ENCODE data around the gene TRPC4. TPM values are rescaled to one million over a fixed set of nuclear protein-coding genes. Genes with fewer than 3 reads are reported as not detected.

TRPC4 gene
- total and polyA plus RNA-seq, 8 donors, result 0.23 to 12.3 (median 3.9) TPM; not detected in 1

DNA sequence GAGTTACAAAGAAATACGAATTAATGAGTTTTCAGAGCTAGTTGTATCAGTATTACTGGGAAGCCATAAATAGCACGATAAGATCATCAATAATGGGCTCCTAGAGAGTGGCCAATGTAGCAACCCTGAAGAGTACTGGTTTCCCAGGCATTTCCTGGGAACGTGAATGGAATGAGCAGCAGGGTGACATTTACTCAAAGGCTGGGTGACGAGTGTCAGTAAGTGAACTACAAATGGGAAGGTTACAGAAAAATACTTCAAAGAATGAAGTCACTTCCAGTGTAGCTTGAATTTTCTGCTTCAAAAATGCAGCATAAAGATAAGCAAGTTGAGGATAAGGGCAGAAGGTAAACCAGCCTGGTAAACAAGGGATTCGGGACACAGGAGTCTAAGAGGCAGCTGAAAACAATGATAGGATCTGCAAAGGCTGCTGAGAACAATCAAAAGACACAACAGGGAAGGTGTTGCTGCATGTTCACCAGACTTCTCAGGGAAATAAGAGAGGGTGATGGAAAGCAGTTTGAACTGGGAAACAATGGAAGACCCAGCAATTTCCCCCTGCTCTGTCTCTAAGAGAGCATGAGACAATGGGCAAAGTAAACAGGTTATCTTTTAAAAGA is 222.4 kb downstream of the TRPC4 start:
- peaks cover 0 to 5% (median 0%) of the 10 kb centered on the region in 4 donors for H3K4me1 ChIP-seq
- H3K4me3 ChIP-seq, result no peak overlapping the region
- no peaks in the 10 kb centered on the region for H3K9me3 ChIP-seq
- WGBS, 5 donors, result 20 to 39% (median 30%) methylated on average over 5 of the region's 5 CpGs
- no peak for TF ChIP-seq POLR2A (IDR thresholded peaks at IDR 0.05)
- TF ChIP-seq POLR2AphosphoS5 (IDR thresholded peaks at IDR 0.05), result no peak
- TF ChIP-seq EP300 (IDR thresholded peaks at IDR 0.05), result no peak
- TF ChIP-seq, protein P1, sequence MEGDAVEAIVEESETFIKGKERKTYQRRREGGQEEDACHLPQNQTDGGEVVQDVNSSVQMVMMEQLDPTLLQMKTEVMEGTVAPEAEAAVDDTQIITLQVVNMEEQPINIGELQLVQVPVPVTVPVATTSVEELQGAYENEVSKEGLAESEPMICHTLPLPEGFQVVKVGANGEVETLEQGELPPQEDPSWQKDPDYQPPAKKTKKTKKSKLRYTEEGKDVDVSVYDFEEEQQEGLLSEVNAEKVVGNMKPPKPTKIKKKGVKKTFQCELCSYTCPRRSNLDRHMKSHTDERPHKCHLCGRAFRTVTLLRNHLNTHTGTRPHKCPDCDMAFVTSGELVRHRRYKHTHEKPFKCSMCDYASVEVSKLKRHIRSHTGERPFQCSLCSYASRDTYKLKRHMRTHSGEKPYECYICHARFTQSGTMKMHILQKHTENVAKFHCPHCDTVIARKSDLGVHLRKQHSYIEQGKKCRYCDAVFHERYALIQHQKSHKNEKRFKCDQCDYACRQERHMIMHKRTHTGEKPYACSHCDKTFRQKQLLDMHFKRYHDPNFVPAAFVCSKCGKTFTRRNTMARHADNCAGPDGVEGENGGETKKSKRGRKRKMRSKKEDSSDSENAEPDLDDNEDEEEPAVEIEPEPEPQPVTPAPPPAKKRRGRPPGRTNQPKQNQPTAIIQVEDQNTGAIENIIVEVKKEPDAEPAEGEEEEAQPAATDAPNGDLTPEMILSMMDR (IDR thresholded peaks at IDR 0.05), result no peak
- no peaks in the 10 kb centered on the region for H3K36me3 ChIP-seq
- no peaks in the 10 kb centered on the region for H3K27me3 ChIP-seq
- DNase-seq, result peak in 1 of 2 donors; percentile 18
- intact Hi-C loops (cut with DNase I; ENCODE audit: low total_unique reads), result no loop called here
- H3K27ac ChIP-seq, result no peak overlapping the region

DNA sequence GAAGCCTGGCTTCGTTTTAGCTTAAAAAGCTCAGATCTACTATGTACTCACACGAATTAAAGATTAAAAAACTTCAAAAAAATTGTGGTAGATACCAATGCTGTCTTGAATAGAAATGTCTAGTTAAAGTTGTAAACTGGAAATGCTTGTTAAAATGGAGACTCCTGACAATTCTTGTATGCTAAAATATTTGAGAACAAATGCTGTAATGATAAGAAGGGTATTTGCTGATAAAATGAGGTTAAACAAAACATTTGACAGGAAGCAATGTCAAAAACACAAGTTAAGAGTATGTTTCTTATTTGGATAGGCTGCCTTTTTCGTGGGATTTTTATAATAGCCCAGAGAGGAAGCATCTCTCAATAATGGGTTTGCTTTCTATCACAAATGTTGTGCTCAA is 223.0 kb downstream of the TRPC4 start:
- no peak overlapping the region for H3K4me3 ChIP-seq
- no peaks in the 10 kb centered on the region for H3K36me3 ChIP-seq
- no peak for DNase-seq
- WGBS, 5 donors, result 18 to 49% (median 34%) methylated on average over 3 of the region's 3 CpGs
- H3K9me3 ChIP-seq, result no peaks in the 10 kb centered on the region
- H3K27ac ChIP-seq, result no peak overlapping the region
- TF ChIP-seq POLR2AphosphoS5 (IDR thresholded peaks at IDR 0.05) (no peak), POLR2A (IDR thresholded peaks at IDR 0.05) (no peak), EP300 (IDR thresholded peaks at IDR 0.05) (no peak)
- TF ChIP-seq, protein P1 (IDR thresholded peaks at IDR 0.05), result no peak
- no peaks in the 10 kb centered on the region for H3K27me3 ChIP-seq
- intact Hi-C loops (cut with DNase I; ENCODE audit: low total_unique reads), result no loop called here
- H3K4me1 ChIP-seq, result peaks cover 0 to 5% (median 0%) of the 10 kb centered on the region in 4 donors

GRCh38 chr13:37645181-37645740 is 224.3 kb downstream of the TRPC4 start:
- Histone ChIP-seq H3K4me3 (no peak overlapping the region), H3K27ac (no peak overlapping the region), H3K27me3 (no peaks in the 10 kb centered on the region), H3K4me1 (peaks cover 0 to 5% (median 0%) of the 10 kb centered on the region in 4 donors), H3K9me3 (no peaks in the 10 kb centered on the region), H3K36me3 (no peaks in the 10 kb centered on the region)
- TF ChIP-seq POLR2A (IDR thresholded peaks at IDR 0.05), result no peak
- TF ChIP-seq, protein P1 (IDR thresholded peaks at IDR 0.05), result no peak
- TF ChIP-seq EP300 (IDR thresholded peaks at IDR 0.05), result no peak
- no peak for TF ChIP-seq POLR2AphosphoS5 (IDR thresholded peaks at IDR 0.05)
- 26 to 40% (median 35%) methylated on average over 7 of the region's 7 CpGs for WGBS, 5 donors
- DNase-seq, result no peak
- intact Hi-C loops (cut with DNase I; ENCODE audit: low total_unique reads), result no loop called here

DNA sequence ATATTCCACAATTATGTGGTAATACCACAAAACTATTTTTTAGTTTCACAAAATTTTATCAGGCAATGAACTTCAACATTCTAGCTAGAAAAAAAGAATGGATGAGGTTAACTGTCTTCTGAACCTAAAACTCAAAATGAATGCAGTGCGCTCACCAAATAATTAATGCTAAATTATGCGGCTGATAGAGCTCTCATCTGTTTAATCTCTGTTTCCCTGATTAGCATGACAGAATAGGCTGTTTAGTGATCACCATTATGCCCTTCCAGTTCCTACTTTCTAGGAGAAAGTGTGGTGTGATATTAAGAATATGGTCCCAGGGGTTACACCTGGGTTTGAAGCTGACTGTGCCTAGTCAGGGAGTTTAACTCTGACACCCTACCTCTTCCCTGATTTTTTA is 228.2 kb downstream of the TRPC4 start:
- intact Hi-C loops (cut with DNase I; ENCODE audit: low total_unique reads), result no loop called here
- 87 to 98% (median 96%) methylated on average over 2 of the region's 2 CpGs for WGBS, 5 donors
- Histone ChIP-seq H3K9me3 (no peaks in the 10 kb centered on the region), H3K4me3 (no peak overlapping the region), H3K27me3 (no peaks in the 10 kb centered on the region), H3K27ac (no peak overlapping the region), H3K4me1 (peaks cover 0 to 5% (median 0%) of the 10 kb centered on the region in 4 donors), H3K36me3 (peaks cover 0 to 7% (median 0%) of the 10 kb centered on the region in 4 donors)
- DNase-seq, result no peak
- TF ChIP-seq EP300 (IDR thresholded peaks at IDR 0.05), result no peak
- TF ChIP-seq, protein P1 (IDR thresholded peaks at IDR 0.05), result no peak
- no peak for TF ChIP-seq POLR2A (IDR thresholded peaks at IDR 0.05)
- TF ChIP-seq POLR2AphosphoS5 (IDR thresholded peaks at IDR 0.05), result no peak
